ENCODE measurements around the gene CPN1. TPM values are rescaled to one million over a fixed set of nuclear protein-coding genes. Genes with fewer than 3 reads are reported as not detected.

The CPN1 gene
- polyA plus RNA-seq, 1 donor (not counting 4 experiments of a cell fraction or from before 2014, with no cell fraction given): not detected

- FAIRE-seq (no peak), DNase-seq (ENCODE audit: low read depth, low spot score) (no peak)
- H3K79me2 ChIP-seq (ENCODE audit: control insufficient read depth, insufficient read depth, low read length): no peaks in the 10 kb centered on the region
- no peak overlapping the region for H3K9ac ChIP-seq (ENCODE audit: control insufficient read depth, extremely low read depth, insufficient read depth, low read length)
- peaks cover 4% of the 10 kb centered on the region for H3K27me3 ChIP-seq (ENCODE audit: control insufficient read depth, extremely low read depth, insufficient read depth, low read length)
- no peak overlapping the region for H3K4me3 ChIP-seq (ENCODE audit: control insufficient read depth in 2 of 3, extremely low read depth in 1 of 3, insufficient read depth in 2 of 3, low read depth in 1 of 3, low read length in 3 of 3)
- no peaks in the 10 kb centered on the region for H3K36me3 ChIP-seq (ENCODE audit: control insufficient read depth in 2 of 2, extremely low read depth in 1 of 2, insufficient read depth in 2 of 2, low read length in 2 of 2)
- H3K9me1 ChIP-seq (ENCODE audit: control insufficient read depth, extremely low read depth, insufficient read depth, low read length): no peaks in the 10 kb centered on the region
- H4K20me1 ChIP-seq (ENCODE audit: control insufficient read depth, extremely low read depth, insufficient read depth, low read length): no peaks in the 10 kb centered on the region
- H2AFZ ChIP-seq (ENCODE audit: control insufficient read depth, low read length): no peak overlapping the region
- H3K4me2 ChIP-seq (ENCODE audit: control insufficient read depth, extremely low read depth, insufficient read depth, low read depth, low read length): no peak overlapping the region
- H3K9me3 ChIP-seq (ENCODE audit: control insufficient read depth, low read depth, low read length): no peaks in the 10 kb centered on the region
- no peak overlapping the region for H3K27ac ChIP-seq (ENCODE audit: control insufficient read depth, insufficient read depth, low read length)
- H3K4me1 ChIP-seq (ENCODE audit: control insufficient read depth, extremely low read depth, insufficient read depth, low read length): no peaks in the 10 kb centered on the region
- dilution Hi-C loops (cut with MboI; ENCODE audit: extremely low pct_ligation_motif_present, low sequenced_read_pairs): no loop called here
- TF ChIP-seq, protein P1, sequence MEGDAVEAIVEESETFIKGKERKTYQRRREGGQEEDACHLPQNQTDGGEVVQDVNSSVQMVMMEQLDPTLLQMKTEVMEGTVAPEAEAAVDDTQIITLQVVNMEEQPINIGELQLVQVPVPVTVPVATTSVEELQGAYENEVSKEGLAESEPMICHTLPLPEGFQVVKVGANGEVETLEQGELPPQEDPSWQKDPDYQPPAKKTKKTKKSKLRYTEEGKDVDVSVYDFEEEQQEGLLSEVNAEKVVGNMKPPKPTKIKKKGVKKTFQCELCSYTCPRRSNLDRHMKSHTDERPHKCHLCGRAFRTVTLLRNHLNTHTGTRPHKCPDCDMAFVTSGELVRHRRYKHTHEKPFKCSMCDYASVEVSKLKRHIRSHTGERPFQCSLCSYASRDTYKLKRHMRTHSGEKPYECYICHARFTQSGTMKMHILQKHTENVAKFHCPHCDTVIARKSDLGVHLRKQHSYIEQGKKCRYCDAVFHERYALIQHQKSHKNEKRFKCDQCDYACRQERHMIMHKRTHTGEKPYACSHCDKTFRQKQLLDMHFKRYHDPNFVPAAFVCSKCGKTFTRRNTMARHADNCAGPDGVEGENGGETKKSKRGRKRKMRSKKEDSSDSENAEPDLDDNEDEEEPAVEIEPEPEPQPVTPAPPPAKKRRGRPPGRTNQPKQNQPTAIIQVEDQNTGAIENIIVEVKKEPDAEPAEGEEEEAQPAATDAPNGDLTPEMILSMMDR (optimal IDR thresholded peaks at IDR 0.05 in 1 of 3, IDR thresholded peaks at IDR 0.05 in 1 of 3, conservative IDR thresholded peaks at IDR 0.05 in 1 of 3; ENCODE audit: extremely low read depth in 1 of 3, insufficient read depth in 2 of 3, low read length in 3 of 3): no peak
- TF ChIP-seq EZH2 (IDR thresholded peaks at IDR 0.05; ENCODE audit: low read length): no peak
Observed at GRCh38 chr10:100109670-100110069, 28.0 kb upstream of the CPN1 start.

GRCh38 chr10:100106865-100107264, 25.2 kb upstream of the CPN1 start:
- H3K9ac ChIP-seq (ENCODE audit: control insufficient read depth, extremely low read depth, insufficient read depth, low read length): no peak overlapping the region
- no peaks in the 10 kb centered on the region for H3K9me1 ChIP-seq (ENCODE audit: control insufficient read depth, extremely low read depth, insufficient read depth, low read length)
- H3K36me3 ChIP-seq (ENCODE audit: control insufficient read depth in 2 of 2, extremely low read depth in 1 of 2, insufficient read depth in 2 of 2, low read length in 2 of 2): no peaks in the 10 kb centered on the region
- H2AFZ ChIP-seq (ENCODE audit: control insufficient read depth, low read length): no peak overlapping the region
- no peak overlapping the region for H3K4me2 ChIP-seq (ENCODE audit: control insufficient read depth, extremely low read depth, insufficient read depth, low read depth, low read length)
- H3K9me3 ChIP-seq (ENCODE audit: control insufficient read depth, low read depth, low read length): peaks cover 3% of the 10 kb centered on the region
- dilution Hi-C loops (cut with MboI; ENCODE audit: extremely low pct_ligation_motif_present, low sequenced_read_pairs): no loop called here
- no peaks in the 10 kb centered on the region for H4K20me1 ChIP-seq (ENCODE audit: control insufficient read depth, extremely low read depth, insufficient read depth, low read length)
- H3K27ac ChIP-seq (ENCODE audit: control insufficient read depth, insufficient read depth, low read length): no peak overlapping the region
- no peak overlapping the region for H3K4me3 ChIP-seq (ENCODE audit: control insufficient read depth in 2 of 3, extremely low read depth in 1 of 3, insufficient read depth in 2 of 3, low read depth in 1 of 3, low read length in 3 of 3)
- no peaks in the 10 kb centered on the region for H3K79me2 ChIP-seq (ENCODE audit: control insufficient read depth, insufficient read depth, low read length)
- FAIRE-seq (no peak), DNase-seq (ENCODE audit: low read depth, low spot score) (no peak)
- no peaks in the 10 kb centered on the region for H3K27me3 ChIP-seq (ENCODE audit: control insufficient read depth, extremely low read depth, insufficient read depth, low read length)
- H3K4me1 ChIP-seq (ENCODE audit: control insufficient read depth, extremely low read depth, insufficient read depth, low read length): no peaks in the 10 kb centered on the region
- TF ChIP-seq, protein P1 (optimal IDR thresholded peaks at IDR 0.05 in 1 of 3, IDR thresholded peaks at IDR 0.05 in 1 of 3, conservative IDR thresholded peaks at IDR 0.05 in 1 of 3; ENCODE audit: extremely low read depth in 1 of 3, insufficient read depth in 2 of 3, low read length in 3 of 3): no peak
- no peak for TF ChIP-seq EZH2 (IDR thresholded peaks at IDR 0.05; ENCODE audit: low read length)

All from keratinocyte (primary cell).